Stimulated activated CD8-positive, alpha-beta memory T cell treated with anti-CD3 and anti-CD28 coated beads, Interleukin-12 subunit alpha, Interleukin-12 subunit beta, amount 100 ng/mL, for 4 hours (primary cell): ENCODE measurements around the gene FAU.
A peak's percentile ranks its signal among the peaks of the same experiment; 100 is the strongest.

Experiments used
- DNase-seq: peaks from one replicate; pipeline ENCODE4 v3.0.0-alpha.2; 2020; ENCODE audit warnings: low read depth

FAU gene

DNA sequence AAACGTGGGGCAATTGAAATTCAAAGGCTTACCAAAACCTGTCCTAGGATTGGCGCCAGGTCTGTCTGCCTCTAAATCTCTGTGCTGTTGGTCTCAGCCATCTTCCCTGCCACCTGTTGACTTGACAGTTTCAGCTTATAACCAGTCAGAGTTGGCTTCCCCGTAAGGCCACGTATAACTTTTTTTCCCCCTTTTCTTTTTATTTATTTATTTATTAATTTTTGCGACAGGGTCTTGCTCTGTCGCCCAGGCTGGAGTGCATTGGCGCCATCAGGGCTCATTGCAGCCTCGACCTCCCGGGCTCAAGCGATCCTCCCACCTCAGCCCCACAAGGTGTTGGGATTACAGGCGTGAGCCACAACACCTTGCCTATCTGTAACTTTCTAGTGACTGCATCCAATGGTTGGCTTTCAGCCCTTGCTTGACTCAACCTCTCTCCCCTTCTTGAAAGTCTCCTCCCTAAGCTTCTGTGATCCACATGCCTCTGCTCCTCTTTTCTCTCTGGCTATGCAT is 13.8 kb upstream of the FAU start:
- DNase-seq = no peak

DNA sequence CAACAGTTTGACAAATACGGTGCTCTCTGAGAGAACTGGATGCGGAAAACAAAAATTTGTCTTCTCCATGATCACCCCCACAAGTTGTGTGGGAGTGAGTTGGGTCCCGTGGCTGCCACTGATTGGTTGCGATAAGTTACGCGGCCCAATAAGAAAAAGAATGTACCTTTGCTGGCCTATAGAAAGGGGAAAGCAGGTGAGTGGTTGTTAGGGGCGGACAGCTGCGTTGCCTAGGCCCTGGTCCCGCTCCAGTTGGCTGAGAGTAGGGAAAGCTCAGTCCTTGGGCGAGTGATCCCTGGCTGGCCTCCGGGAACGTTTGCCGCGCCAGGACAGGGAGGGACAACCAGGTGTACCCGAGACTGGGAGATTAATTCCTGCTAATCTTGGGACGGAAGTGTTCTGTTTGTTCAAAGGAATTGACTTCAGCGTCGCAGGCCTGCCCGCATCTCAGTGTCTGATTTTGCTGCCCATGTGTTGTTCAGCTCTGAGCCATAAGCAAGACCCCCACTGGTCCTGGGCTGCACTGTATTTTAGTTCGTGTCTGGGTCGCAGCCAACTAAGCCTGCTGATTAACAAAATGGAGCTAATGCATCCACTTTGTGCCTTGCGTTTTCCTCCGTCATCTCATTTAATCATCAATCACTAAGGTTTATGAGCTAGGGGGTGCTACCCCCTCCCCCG is 13.2 kb upstream of the FAU start:
- peak; percentile 69 for DNase-seq

DNA sequence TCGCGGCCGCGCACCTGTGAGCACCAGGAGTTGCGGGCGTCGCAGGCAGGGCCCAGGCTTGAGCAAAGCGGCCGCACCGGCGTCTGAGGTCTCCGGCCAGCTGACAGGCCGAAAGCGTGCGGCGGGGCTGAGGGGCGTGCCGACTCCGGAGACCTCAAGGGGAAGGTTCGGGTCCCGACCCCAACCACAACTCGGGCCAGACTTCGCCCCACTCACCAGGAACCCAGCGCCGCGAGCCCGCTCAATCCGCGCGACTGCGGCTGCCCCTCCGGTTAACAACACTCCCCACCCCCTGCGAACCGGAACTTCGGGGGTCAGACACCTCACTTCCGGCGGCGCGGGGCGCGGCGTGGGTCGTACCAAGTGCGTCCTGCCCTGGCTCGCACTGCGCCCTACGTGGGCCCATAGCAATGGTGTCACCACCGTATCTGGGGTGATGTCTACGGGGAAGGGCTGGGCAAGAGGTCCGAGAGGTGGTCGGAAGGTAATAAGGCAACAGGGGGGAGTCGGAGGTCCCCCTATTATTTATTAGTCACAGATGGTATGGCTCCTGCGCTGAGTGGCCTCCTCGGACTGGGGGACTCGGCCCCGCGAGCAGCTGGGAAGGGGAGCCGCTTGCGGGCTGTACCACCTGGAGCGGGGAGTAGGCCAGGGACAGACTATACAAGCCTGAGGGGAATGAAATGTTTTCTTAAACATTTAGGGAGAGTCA is 12.5 kb upstream of the FAU start, which contains the start of gene SYVN1:
SYVN1 (minus strand) TSS at position 280 of the 712 bp plus-strand sequence. CDS start 918 bp downstream, outside the sequence.
- DNase-seq = peak; percentile 87

DNA sequence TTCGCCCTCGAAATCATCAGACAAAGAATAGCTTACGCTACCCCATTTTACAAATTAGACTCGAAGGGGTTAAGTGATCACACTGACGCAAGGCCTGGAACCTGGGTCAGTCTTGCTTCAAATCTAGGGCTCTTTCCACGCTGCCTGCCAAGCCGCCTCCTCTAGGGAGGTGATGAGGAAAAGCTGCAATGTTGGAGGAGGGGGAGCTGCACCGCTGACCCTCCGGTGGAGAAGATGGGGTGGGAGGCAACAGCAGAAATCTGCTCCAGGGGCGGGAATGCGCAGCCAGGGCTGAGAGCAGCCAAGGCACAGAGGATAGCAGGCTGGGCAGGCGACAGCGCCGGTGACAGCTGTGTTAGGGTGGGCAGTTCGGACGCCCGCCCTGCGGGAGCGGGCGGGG is 11.8 kb upstream of the FAU start:
- DNase-seq = no peak

DNA sequence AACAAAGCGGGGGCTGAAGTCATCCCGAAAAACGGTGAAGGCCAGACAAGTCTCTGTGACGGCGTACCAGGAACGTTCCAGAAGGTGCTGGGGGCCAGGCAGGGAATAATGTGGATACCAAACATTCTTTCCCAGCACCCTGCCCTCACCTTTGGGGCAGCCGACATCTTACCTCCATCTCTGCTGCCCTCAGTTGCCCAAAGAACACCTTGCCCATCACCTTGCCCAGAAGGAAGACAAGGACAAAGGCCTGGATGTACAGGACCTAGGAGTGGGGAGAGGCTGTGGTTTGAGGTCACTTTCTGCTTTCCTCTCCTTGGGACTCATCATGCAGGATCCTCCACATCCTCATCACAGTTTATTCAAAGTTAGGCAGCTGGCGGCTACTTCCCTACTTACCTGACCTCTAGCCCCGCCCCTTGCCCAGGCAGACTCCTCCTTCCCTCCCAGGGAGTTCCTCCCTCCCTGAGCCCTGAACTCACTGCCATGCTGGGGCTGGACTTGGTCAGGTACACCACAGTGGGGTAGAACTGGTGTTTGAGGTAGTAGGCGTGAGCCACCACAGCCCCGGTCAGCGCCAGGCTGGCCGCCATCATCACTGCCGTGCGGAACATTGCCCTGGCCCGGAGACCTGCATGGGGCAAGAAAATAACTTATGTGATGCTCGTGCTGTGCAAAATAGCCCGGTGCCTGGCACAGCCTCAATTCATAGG is 11.2 kb upstream of the FAU start:
- DNase-seq = no peak

DNA sequence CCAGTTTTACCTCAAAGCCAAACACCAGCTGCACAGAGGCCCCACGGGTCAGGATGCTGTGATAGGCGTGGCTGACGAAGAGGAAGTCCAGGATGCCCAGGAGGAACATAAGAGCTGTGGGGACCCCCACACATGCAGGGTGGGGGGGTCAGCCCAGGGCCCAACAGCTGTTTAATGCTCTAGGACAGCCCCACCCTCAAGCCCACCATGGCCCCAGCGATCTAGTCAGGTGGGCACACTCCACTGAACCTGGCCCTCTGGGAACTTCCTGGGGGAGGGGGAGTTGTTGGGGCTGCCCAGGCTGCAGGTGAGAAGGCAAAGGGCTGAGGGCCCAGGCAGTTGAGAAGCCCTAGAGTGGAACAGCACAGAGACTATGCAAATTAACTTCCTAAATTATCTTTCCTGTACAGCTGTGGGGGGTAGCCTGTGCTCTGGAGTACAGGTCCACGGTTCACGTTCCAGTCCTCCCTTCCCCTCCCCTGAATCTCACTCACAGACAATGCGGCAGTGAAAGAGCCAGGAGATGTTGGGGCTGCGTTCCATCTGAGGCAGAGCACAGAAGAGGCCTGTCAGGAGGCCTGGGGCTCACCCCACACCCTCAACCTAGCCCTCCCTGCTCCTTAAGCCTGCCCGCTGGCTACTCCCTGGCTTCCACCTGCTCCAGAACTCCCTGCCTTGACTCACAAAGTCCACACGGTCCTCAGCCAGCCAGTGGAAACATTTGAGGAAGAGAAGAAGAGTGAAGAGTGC is 10.5 kb upstream of the FAU start:
- DNase-seq = no peak

DNA sequence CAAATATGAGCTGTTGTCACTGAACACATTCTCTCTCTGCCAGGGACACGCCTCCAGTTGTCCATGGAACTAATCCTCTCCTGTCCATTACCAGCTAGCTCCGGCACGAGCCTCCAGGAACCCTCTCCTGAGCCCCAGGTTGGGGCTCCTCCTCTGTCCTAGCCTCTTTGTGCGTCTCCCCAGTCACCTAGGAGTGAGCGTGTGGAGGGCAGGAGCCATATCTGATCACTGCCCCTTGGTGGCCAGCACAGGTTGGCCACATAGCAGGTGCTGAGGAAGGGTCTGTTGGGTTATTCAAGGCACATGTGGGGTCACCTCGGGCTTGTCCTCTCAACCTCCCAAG is 9.9 kb upstream of the FAU start:
- DNase-seq = no peak

DNA sequence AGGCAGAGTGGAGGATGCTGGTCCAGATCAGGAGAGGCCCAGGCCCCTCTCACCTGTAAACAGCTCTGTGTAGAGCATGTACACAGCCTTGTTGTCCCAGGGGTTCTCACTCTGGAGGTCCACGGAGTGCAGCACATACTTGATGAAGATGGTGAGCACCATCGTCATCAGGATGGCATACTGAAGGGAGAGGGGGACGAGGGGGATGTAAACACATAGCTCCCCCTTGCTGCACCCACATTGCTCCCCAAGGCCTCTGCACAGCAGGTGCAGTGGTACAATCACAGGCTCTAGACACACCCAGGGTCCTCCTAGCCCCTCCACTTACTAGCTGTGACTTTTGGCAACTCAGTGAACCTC is 9.5 kb upstream of the FAU start:
- DNase-seq = no peak

DNA sequence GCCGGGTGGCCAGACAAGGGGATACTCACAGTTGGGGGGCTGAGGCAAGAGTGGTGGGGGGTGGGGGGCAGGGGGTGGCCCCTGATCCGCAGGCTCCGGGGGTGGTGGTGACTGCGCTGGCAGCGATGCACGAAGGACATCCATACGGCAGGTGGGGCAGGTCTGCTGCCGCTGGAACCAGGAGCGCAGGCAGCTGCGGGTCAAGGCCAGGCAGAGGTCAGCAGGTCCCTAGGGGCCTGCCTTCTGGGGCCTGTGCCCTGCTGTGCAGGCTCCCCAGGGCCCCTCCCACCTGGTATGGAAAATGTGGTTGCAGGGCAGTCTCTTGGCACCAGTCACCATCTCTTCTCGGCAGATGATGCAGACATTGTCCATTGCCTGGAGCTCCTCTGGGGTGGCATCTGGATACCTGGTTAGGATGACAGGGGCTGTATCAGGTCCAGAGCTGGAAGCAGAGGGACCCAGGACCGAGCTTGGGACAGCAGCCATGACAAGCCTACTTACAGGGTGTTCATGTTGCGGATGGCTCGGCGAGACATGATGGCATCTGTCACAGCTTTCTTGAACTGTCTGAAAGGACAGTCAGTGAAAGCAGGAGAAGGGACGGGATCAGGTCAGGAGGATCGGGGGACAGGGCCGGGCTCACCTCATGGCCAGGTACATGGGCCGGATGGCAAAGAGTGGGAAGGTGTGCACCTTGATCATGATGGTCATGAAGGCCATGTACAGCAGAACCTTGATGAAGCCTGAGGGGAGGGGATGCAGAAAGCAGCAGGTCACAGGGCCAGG is 8.9 kb upstream of the FAU start:
- DNase-seq = no peak

DNA sequence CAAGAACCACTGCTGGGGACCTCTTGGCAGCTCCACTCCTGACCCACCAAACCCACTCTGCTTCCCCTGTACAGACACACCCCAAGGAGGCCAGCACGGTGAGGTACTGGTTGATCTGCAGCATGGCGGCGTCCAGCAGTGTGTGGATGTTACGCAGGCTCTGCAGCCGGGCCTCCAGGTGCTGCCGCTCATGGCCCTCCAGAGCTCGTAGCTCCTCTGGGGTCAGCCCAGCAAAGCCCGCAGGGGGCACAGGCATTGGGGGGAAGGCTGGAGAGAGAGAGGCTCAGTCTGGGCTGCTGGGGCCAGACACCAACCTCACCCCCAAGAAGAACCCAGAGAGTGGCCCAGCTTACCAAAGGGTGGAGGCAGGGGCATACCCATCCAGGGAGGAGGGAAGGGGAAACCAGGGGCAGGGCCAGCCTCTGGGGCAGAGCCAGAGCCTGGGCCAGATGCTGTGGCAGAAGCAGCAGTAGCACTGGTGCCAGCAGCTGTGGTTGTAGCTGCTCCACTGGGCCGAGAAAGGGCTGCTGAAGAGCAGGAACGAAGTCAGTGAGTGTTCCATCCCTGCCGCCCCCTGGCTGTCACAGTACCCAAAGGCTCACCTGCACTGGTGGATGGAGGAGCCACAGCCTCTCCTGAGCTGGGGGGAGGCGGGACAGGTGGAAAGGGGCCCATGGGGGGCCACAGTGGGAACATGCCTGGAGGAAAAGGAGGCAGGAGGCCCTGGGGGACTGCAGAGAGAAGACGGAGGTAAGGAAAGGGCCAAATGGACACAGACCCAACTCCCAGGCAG is 7.9 kb upstream of the FAU start:
- DNase-seq = no peak

DNA sequence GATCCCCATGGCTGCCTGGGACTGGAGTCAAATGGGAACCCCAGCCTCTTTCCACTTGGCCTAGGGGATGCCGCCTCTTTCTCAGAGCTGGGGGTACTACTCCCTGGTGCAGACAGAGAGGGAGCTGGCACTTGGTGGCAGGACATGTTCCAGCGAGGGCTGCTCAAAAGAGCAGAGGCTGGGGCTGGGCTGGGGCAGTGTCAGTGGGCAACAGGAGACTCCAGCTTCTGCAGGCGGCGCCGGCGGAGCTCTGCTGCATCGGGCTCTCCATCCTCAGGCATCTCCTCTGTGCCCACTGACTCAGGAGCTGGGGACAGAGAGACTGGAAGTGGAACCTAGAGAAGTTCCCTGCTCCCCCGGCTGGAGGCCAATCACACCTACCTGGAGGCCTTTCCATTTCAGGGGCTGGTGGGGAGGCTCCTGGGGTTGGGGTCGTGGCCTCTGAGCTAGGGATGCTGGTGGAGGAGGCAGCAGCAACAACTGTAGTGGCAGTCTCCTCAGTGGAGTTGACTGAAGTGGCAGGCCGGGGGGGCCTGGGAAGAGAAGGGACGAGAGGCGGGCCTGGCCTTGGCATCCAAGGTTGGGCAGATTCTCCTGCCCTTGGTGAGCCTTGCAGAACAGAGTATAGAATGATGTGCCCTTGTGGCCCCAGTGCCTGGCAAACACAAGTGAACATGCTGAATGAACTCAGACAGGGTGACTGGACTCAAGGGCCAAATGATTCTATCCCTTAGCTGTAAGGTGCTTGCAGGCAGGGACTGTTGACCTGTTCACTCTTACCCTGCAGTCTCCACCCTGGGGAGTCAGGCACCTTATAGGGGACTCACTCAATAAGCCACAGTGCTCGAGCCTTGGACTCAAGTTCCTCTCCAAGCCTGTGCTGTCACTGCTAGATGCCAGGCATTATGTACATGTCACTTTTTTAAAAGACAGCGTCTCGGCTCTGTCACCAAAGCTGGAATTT is 6.5 kb upstream of the FAU start:
- DNase-seq = no peak

DNA sequence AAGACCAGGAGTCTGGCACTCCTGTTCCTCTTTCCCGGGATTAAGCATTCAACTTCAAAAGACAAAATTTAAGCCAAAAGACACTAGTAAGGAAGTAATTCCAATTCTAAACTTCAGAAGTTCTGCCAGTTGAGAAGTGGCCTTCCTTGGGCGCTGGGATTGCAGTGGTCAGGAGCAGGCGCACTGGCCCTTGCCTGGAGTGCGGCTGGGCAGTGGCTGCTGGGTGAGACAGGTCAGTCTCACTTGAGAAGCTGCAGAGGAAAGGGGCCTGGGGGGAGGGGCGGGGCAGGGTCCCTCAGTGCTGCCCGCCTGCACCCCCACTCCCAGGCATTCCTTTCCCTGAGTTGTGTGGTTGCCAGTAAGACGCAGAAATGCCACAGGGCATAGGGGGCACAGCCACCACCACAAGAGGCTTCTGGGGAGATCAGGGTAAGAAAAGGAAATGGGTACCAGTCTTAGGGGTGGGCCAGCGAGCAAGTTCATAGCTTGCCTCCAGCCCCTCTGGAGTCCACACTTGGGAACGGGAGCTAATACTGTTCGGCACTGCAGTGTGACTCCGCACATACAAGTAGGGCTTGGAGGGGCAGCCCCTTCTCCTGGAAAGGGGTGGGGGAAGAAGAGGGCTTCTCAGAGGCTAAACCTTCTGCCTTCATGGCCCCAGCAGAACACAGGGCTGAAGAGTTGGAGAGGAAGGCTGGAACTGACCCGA is 5.7 kb upstream of the FAU start:
- no peak for DNase-seq

DNA sequence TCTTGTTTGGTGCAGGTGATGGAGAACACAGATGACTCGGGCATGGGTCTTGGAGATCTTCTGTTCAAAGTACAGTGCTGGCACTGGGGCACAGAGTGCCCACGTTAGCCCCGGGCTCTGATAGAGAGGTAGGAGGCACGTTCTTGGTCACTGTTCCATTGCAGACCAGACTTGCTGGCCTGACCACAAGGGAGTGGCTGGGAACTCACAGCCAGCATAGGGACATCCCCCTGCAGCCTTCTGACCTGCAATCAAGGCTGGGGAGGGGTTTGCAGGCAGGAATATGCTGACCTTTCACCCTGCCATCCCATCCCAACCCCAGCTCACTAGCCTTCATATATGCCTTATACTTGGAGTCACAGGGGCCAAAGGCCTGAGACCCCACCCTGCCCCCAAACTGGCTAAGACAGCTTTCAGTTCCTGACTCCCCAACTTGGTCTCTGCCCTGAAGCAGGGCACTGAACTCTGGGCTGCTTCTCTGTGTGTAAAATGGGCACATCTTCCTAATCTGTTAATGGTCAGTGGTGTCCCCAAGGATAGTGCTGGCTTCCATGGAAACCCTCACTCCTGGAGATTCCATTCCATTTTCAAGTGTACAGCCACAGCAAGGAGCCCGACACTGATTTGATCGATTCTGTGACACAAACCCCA is 4.8 kb upstream of the FAU start:
- DNase-seq = no peak

DNA sequence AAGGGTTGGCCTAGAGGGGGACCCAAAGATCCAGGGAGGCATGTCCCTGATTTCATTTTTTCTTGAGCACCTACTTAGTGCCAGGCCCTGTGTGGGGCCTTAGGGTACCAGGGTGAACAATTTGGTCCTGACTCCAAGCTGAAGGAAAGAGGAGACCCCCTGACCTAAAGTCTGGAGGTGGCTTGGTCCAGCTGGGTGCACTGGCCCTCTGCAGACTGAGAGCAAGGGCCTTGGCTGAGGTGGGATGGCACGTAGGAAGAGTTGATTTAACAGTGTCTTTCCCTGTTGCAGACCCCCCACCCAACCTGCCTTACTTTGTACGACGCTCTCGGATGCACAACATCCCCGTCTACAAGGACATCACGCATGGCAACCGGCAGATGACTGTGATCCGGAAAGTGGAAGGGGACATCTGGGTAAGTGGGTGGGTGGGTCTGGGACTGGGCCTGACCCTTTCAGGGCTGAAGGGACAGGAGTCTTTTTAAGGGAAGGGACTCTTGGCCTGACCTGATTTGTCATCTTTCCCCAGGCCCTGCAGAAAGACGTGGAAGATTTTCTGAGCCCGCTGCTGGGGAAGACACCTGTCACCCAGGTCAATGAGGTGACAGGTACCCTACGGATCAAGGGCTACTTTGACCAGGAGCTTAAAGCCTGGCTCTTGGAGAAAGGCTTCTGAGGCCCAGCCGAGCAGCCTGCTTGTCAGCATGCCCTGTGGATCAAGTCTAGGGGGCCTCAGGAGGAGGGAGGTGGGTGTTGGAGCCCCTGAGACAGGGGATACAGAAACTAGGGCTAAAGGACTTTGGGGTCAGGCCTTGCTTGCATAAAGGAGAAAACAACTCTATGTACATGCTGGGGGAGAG is 3.5 kb upstream of the FAU start:
- DNase-seq = no peak

DNA sequence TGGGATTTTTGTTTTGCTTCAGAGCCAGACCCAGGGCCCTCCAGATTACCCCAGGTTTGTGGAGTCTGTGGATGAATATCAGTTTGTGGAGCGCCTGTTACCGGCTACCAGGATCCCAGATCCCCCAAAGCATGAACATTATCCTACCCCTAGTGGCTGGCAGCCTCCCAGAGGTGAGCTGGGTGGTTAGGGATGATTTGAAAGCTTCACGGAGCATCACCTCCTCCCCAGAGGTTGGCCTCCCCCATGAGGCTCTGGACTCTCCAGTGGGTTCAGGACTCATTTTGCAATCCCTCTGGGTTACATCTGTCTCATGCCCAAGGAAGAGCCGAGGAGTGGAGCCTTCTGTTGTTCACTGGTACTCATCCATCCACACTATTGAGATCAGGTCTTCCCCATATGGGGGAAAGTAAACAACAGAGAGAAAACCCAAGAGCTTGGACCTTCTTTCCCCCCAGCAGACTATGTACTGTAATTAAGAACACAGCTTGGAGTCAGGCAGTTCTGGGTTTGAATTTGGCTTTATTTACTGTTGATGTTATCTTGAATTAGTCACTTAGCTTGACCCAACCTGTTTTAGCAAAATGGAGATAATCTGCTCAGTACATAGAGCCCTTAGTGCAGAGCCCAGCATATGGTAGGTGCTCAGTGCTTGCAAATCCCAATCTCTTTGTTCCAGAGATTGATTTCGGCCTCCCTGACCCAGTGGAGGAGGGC is 2.7 kb upstream of the FAU start:
- no peak for DNase-seq

DNA sequence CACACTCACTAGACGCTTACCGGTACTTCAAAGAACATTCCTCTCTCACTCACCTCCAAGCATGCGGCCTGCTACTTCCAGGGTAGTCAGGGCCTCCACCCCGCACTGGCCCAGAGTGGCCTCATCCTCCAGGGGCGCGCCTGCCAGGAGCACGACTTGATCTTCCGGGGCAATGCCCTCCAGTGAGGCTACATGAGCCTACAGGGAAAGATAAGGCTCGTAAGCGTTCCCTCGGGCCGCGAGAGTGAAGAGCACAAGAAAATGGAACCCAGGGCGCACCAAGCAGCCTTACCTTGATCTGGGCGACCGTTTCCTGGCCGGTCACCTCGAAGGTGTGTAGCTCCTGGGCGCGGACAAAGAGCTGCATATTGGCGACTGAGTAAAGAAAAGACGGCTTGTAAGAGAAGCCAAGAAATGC is 478 bp downstream of the FAU start:
- DNase-seq = no peak

DNA sequence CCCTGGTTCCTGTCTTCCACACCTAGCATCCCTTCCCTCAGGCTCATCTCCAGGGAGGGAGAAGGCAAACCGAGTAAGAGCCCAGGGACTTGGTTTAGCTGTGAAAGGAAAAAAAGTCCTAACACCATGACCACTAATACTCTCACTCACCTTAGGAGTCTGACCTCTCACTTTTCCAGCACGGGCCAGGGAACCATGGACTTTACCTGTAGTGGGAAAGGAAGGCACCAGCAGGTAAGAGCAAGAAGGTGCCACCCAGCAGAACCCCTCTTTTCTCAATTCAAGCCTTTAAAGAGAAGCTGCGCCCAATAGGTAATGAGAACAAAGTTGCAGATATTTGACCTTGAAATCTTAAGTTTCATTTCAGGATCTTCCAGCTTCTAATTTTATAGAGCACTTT is 1.1 kb downstream of the FAU start:
- DNase-seq = no peak
